Activated CD8-positive, alpha-beta memory T cell treated with anti-CD3 and anti-CD28 coated beads for 24 hours (primary cell): Measurements from ENCODE around the gene RHOC.
A peak's percentile ranks its signal among the peaks of the same experiment; 100 is the strongest.

ENCODE experiments used
- DNase-seq: peaks from one replicate; pipeline ENCODE4 v3.0.0-alpha.2; 2020

The RHOC gene

GRCh38 chr1:112717263-112717873, 10.4 kb upstream of the RHOC start:
- no peak for DNase-seq

GRCh38 chr1:112716133-112716720, 9.3 kb upstream of the RHOC start:
- DNase-seq = peak; percentile 89

GRCh38 chr1:112715264-112716053, 8.5 kb upstream of the RHOC start, which contains the start of gene PPM1J:
Gene PPM1J, minus strand, starts transcription at chr1:112715332. Its CDS starts 31 bp downstream, at chr1:112715301.
- peak; percentile 99 for DNase-seq

GRCh38 chr1:112714313-112715263, 7.7 kb upstream of the RHOC start:
- peak; percentile 69 for DNase-seq

GRCh38 chr1:112713466-112714312, 6.8 kb upstream of the RHOC start:
- DNase-seq = no peak

- no peak for DNase-seq
These were observed 5.8 kb upstream of the RHOC start for GRCh38 chr1:112712701-112713128.

DNA sequence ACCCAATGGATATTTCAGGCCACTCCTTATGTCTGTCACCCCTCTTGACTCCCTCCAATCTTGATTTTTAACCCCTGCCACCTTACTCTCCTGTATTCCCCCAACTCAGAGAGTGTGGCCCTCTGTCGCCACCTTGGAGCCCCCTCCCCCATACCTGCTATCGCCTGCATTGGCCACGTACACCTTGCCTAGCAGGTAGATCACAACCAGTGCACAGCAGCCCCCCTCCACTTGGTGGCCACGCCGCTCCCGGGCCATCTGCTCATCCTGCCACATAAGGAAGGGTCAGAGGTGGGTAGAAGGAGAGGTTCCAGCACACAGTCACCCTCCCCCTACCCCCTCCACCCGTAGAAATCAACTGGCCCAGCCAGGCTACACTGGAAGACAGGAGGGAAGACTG, 5.3 kb upstream of the RHOC start:
- no peak for DNase-seq

DNA sequence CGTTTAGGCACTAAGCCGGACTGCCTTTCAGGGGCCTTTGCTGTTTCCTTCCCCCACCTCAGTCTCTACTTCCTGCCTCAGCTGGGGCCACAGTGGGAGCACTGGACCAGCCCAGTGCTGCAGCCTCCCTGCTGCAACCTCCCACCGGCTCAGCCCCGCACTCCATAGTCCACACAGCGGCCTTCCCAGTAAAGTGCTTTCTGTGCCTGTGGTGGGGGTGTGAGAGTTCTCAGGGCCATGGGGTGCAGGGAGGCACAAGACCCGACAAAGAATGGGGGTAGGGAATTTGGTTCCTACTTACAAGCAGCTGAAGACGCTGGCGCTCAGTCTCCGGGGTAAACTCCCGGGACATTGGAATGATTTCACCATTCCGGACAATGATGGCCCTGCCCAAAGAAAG, 4.7 kb upstream of the RHOC start:
- DNase-seq = no peak

DNA sequence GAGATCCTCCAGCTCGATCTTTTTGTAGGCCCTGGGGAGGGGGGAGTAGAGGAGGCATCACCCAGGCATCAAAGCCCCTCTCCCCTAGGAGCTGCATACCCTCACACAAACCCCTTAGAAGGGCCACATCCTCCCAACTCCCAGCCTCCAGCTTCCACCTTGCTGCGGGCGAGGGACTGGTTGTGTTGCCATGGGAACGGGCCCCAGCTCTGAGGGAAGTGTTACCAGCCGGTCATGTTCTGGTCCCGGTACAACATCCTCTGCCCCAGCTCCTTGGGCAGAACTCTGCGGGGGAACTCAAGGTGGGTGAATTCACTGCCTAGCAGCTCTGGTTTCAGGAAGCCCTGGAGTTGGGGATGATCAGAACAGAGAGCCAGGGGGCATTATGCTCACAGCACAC, 4.1 kb upstream of the RHOC start:
- no peak for DNase-seq

DNA sequence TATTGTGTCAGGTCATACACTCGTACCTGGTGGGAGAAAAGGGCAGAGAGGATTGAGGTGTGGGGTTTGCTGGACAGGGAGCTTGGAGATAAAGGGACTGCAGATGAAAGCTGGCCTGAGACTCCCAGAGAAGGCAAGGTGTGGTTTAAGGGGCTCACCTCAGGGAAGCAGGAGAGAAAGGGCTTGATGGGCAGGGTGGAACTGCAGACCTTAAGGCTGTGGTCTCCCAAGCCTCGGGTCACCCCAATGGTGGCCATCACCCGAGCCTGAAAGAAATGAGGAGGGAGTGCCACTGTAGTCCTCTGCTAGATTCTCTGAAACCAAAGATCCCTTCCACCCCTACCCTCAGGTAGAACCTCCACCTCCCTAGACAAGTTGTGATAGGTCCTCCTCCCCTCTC, 3.7 kb upstream of the RHOC start:
- no peak for DNase-seq

DNA sequence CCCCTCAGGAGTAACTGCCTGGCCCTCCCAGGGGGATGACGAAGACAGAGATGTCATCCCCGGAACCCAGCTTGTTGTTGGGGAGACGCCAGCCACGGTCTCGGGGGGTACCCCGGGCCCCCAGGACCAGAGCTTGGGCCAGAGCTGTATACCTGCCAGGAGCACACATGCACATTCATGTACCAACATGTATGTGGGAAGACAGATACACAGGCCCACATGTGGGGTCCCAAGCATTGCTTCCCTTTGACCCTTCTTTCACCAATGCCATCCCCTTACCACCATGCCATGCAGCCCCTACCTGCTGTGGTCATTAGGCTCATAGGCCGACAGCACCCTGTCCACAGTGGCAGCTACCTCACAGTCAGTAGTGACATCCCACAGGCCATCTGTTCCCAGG, 3.2 kb upstream of the RHOC start:
- no peak for DNase-seq

GRCh38 chr1:112708489-112708888, 1.6 kb upstream of the RHOC start:
- DNase-seq = no peak

DNA sequence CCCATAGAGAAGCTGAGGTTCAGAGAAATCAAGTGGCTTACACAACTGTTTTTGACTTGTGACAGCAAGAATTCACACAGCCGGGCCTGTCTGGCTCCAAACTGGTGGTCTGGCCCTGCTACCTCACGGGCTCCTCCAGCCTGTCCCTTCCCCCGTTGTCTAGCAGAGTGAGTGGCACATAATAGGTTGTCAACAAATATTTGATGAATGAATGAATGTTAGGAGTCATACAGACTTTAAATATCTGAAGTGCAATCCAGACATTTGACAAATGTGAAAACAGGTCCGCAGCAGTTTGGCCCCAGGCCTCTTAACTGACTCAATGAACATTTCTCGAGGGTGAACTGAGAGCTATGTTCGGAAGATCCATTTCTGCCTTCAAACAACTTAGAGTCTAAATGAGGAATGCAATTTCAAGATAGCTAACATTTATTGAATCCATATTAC, 1.1 kb upstream of the RHOC start:
- DNase-seq = no peak

DNA sequence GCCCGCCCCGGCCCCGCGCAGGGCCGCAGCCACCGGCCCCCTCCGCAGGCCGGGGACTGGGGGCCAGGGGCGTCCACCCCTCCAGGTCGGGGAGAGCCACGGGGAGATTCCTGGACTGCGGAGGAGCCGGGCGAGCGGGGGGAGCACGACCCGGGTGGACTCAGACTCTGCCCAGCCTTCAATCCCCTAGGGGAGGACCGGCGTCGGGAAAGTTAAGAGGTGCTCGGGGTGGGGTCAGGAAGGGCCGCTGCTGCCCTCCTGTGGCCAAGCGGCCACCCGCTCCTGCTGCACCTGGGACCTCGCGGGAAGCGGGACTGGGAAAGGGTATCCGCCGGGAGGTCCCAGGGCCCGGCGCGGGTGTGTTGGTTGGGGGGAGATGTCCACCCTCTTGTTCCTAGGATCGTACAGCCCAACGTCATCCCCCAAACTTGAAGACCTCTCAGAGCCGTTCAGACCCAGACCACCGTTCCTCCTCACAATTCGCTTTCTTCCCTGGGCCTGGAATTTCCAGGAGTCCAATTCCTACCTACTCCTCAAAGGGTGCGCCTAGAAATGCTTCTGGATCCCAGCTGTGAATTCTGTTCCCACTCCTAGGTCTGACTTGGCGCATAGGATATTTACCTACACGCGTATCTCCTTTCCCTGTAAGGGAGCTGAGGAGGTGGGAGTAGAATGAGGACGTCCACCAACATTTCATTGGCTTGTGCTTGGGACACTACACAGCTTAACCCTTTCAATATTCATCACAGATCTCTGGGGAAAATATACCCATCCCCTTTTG, 484 bp upstream of the RHOC start:
- DNase-seq = peak; percentile 88

GRCh38 chr1:112704934-112705627, 1.8 kb downstream of the RHOC start:
- peak; percentile 70 for DNase-seq

DNA sequence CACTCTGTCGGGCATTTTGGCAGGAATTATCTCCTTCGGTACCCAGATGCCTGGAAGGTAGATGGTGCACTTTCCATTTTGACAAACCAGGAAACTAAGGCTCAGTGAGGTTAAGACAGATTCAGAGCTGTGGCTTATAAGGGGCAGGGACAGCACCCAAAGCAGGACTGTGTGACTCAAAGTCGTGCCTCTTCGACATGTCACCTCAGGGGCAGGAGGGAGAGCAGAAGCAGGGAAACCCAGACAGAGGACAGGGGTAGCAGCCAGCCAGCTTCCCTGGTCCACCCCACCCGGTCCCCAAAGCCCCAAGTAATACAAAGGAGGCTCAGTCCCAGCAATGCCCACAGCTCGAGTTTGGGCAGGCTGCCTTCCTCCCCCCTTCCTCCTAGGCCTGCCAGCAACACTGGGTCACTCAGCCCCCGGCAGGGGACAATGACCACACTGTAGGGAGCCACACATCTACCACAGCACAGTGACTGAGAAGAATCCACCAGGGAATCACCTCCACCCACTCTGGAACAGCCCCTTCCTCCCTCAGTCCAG, 2.5 kb downstream of the RHOC start:
- no peak for DNase-seq

- no peak for DNase-seq
These were observed 3.2 kb downstream of the RHOC start for GRCh38 chr1:112703706-112704105.

DNA sequence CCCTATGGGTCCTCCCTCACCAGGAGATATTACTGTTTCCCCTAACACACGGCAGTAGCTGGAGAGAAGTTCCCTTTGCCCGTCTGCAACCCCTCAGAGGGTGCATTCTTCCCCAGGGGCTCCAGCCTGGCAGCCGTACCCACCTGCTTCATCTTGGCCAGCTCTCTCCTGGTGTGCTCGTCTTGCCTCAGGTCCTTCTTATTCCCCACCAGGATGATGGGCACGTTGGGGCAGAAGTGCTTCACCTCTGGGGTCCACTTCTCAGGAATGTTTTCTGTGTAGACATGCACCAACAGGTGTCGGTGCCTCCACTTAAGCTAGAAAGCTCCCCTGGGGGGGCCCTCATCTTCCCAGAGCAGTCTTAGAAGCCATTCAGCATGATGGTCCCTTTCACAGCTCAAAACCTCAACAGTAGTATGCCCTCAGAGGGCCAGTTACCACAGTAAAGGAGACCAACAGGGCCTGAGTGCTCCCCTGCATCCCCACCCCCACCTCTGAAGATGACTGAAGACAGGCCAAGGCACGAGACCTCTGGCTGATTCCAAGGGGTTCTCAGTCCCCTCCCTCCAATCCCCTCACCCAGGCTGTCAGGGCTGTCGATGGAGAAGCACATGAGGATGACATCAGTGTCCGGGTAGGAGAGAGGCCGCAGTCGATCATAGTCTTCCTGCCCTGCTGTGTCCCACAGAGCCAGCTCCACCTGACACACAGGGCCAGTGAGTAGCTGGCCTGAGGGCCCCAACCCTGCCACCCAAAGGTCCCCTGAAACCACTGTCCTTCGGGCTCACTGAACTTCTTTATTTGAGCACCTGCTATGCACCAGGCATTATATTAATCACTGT, 4.3 kb downstream of the RHOC start:
- peak; percentile 52 for DNase-seq

GRCh38 chr1:112702067-112702395, 4.9 kb downstream of the RHOC start:
- DNase-seq = no peak
